GM08714 (cell line): ENCODE results near the gene TAF8.

Experiments used
- H3K4me3 ChIP-seq: fragments of 200-500 bp; sonication (Bioruptor generic); 2 replicates; pipeline ENCODE4 v1.5.1; 2014; ENCODE audit warnings: mild to moderate bottlenecking, low read length, inconsistent platforms
- ZNF274 ChIP-seq: IDR thresholded peaks from 2 replicates; pipeline ENCODE4 v1.6.1; 2012; ENCODE audit warnings: mild to moderate bottlenecking, low read depth, low read length

Gene TAF8

DNA sequence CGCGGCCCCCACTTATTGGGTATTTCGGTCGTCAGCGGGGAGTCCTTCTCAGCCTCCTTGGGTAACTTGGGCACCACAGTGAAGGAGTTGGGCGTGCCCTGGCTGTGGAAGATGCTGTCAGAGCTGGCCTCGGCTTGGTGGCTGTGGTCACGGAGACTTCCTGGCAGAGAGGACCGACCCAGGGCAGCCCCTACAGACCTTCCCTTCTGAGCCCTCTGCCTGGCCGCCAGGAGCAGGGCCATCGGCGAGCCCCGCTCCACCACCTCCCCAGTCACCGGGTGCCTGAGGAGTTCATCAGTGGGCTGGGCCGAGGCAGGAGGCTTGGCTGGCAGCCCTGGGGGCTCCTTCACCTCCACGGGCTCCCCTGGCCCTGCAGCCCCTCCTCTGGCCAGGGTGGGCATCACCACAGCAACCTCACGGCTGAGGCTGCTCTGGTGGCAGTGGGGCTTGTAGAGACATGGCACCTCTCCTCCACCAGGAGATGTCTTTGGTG lies 54.9 kb downstream of the TAF8 start:
- no peak for TF ChIP-seq ZNF274
- no peak overlapping the region for H3K4me3 ChIP-seq

DNA sequence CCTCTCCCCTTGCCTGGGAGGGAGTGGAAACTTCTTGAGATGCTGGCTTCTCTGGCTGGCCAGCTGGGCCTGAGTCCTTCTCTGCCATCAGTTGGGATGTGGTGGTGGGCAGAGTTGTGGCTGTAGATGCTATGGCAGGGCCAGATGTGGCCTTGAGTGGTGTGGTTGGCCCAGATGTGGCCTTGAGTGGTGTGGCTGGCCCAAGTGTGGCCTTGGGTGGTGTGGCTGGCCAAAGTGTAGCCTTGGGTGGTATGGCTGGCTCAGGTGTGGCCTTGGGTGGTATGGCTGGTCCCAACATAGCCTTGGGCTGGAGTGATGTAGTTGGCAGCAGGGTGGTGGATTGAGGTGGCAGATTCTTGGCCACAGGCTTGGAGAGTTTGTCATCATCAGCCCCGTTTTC lies 55.4 kb downstream of the TAF8 start:
- TF ChIP-seq ZNF274 = no peak
- no peak overlapping the region for H3K4me3 ChIP-seq

DNA sequence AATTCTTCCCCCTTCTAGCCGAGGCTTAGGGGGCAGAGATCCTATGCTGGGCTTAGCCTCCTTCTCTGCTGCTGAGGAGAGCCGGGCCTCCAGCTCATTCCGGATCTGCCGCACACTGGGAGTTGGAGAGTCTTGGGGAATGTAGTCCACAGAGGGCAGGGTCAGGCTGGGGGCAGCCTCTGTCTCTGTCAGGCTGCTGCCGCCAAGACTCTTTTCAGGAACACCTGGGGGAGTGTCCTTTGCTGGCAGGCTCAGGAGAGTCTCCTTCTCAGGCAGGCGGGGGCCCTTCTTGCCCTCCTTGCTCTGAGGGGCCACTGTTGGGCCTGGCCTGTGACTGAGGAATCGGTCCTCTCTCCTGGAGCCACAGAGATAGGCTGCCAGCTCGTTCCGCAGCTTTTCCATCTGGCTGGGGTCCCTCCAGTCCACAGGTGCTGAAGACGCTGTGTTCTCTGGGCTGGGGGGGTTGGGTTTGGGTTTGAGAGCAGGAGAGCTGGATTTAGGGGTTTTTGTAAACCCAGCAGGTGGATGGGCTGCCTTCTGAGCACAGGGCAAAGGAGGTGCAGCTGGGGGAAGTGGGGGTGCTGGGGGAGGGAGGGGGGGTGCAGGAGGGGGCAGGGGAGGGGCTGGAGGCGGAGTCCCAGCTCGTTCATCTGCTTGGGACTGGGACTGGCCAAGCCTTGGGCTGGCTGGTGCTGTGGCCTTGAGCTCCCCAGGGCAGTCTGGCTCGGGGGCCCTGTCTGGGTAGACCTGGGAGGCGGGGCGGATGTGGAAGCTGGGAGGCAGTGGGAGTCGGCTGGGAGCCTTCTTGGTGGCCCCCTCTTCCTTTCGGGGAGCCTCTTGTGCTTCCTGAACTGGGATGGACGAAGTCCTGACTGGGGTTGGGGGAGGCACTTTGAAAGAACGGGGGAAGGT lies 56.0 kb downstream of the TAF8 start:
- TF ChIP-seq ZNF274 = no peak

DNA sequence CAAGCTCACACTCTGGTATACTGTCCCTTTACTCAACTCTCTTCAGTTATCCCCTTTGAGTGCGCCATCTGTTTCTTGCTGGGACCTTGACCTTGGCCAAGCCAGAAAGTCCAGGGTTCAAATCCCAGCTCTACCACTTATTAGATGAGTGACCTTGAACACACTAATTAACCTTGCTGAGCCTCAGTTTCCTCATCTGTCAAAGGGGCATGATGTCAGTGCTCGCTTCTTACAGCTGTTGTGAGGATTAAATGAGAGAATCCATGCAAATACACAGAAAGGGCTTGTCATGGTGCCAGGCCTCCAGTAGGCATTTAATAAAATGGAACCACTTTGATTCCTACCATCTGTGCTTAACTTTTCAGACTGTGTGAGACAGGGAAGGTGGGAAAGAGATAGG lies 57.7 kb downstream of the TAF8 start:
- TF ChIP-seq ZNF274 = no peak
- no peak overlapping the region for H3K4me3 ChIP-seq

More for the DNA sequence above, 56.0 kb downstream of the TAF8 start:
- no peak overlapping the region for H3K4me3 ChIP-seq

DNA sequence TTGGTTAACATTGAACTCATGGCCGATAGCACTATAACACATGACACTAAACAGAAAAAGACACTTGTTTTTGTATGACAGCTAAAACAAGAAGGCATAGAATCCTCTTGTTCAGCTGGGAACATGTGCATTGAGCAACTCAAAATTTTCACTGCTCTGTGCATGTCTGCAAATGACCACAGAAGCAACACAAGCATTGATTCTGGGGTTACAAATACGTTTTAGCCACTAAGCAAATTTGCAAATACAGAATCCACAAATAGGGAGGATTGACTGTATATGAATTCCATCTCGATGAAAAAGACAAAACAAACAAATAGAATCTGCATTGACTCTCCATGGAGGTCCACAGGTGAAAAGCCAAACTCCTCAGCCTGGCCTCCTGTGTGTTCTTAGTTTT lies 60.4 kb downstream of the TAF8 start:
- H3K4me3 ChIP-seq = no peak overlapping the region
- TF ChIP-seq ZNF274 = no peak

DNA sequence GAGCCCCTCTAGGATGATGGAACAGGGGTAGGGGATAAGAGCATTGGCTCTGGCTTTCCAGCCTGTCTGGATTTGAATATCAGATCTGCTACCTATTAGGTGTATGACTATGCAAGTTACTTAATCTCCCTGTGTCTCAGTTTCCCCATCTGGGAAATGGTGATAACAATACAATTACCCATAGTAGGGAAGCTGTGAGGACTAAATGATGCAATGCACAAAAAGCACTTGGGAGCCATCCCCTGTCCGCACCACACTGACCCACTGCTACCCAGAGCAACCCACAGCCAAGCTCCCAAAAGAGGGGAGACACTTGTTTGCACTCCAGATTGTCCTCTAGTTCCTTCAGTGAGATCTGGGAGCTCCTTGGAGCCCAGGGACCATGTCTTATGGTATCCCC lies 62.0 kb downstream of the TAF8 start:
- H3K4me3 ChIP-seq = no peak overlapping the region
- no peak for TF ChIP-seq ZNF274

DNA sequence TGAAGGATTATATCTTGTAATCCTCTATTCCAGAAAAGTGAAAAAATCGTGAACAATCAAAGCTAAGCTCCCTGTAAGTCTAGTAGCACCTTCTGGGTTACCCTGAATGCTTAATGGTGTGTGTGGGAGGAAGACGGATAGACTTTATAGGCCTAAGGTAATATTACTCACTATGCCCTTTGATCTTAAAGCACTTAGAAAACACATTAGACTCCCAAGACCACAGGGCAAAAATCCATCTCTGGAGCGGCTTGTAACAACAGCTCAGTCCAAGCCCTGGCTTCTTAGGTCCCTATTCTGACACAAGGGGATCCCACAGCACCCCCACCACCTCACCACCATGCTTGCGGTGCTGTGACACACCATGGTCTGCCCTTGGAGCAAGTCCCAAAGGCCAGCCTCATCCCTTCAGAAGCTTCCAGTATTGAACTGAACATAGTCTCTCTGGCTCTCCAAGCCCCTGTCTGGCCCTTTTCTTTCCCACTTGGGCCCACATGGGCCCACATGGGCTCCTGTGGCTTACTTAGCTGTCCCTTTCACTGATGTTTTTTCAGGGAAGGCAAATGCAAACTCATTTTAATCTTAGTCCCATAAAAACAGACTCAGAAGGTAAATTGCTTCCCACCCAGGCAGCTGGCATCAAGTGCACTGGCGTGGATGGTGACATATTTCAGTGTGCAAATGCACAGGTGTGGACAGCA lies 63.8 kb downstream of the TAF8 start:
- no peak overlapping the region for H3K4me3 ChIP-seq
- TF ChIP-seq ZNF274 = no peak

DNA sequence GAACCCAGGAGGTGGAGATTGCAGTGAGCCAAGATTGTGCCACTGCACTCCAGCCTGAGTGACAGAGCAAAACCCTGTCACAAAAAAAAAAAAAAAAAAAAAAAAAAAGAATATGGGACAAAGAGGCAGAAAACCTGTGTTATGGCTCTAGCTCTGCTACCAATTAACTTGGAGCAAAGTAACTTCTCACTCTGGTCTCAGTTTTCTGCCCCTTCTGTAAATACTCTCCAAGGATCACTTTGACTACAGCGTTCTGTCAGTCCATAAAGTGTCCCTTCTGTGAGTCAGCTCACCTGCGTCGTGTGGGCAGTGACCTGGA lies 67.5 kb downstream of the TAF8 start:
- no peak for TF ChIP-seq ZNF274
- H3K4me3 ChIP-seq = no peak overlapping the region

DNA sequence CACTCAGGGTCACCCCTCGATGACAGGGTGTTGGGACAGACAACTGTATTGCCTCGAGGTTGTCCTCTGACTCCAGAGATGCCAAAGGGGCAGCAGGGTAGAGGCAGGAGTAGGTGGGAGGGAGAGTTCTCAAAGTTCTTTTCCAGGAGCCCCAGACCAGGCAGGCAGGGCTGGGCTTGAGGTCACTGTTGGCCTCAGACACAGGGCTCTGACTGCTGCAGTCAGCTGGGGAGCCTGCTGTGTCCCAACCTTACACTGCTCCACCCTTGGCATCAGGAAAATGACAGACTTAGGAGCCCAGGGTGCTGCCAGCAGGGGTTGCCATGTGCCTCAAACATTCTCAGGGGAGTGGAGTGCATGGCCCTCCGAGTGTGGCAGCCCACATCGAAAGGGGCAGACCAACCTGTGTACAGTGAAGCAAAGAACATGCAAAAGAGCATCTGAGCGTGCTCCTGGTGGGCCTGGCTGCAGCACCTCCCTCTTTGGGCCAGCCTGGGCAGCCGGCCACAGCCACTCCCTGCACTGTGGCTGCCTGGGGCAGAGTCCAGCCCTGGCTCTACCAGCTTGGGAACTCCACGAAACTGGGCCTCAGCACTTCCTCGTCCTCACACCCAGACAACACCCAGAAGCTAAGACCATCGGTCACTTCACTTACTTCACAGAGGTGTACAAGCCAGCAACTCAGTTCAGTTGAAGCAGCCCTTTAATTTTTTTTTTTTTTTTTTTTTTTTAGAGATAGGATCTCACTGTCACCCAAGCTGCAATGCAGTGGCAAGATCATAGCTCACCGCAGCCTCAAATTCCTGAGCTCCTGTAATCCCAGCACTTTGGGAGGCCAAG lies 68.1 kb downstream of the TAF8 start:
- TF ChIP-seq ZNF274 = no peak
- no peak overlapping the region for H3K4me3 ChIP-seq

DNA sequence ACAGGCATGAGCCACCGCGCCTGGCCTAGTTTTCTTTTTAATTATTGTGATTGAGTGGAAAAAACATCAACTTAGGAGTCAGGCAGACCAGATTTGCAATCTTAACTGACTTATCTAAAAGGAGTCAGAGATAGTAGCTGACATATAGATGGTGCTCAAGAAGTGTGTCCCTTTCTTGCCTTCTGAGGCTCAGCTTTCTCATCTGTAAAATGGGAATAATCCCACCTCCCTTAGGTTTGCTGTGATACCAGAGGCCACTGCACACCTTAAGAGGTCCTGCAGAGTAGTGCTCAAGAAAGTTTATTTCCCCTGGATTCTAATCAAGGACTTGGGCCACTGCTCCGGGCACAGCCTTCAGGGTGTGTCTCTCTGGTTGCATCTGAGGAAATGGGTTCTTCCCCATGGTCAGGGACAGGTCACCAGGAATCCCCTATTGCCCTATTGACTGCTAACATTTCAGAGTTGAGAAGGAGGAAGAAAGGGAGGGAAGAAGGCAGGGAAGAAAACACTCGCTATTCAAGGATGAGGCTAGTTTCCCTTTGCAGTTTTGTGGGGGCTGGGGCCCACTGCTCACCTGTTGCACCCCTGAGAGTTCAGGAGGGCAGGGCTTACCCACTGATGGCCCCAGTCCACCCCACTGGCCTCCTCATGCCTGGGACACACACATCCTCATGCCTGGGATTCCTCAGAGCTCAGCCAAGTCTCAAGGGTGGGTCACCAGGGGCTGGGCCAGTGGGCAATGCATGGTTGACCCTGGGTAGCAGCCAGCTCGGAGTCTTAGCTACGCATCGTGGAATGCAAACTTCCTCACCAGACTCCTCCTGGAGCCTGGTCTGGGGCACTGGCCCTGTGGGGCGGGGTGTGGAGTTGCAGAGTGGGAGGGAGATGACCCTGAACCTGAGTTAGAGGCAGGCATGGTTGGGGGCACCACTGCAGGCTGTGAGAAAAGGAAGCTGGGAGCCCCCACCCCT lies 70.9 kb downstream of the TAF8 start:
- no peak overlapping the region for H3K4me3 ChIP-seq
- TF ChIP-seq ZNF274 = no peak

DNA sequence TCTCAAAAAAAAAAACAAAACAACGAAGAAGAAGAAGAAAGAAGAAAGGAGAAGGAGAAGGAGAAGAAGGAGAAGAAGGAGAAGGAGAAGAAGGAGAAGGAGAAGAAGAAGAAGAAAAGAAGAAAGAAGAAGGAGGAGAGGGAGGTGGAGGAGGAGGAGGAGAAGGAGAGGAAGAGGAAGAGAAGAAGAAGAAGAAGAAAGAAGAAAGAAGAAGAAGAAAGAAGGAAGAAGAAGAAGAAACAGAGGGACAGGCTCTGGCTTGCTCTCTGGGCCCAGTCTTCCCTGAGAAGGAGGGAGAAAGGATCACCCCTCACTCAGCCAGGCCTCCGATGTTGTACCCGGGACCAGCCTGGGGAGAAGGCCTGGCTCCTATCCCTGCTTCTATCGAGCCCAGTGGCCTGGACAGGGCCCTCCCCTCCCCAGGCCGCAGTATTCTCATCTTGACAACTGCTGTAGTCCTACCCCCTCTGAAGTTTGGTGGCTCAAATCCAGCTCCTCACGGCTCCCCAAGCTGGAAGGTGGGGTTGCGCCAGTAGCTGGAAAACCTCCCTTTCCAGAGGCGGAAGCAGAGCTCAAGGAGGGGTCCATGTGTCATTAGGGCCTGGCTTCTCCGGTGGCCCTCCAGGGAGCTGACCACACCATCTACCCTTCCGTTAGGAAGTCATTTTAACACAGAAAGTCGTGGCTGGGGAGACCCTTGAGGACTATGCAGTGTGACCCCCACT lies 73.2 kb downstream of the TAF8 start:
- H3K4me3 ChIP-seq = no peak overlapping the region
- no peak for TF ChIP-seq ZNF274

DNA sequence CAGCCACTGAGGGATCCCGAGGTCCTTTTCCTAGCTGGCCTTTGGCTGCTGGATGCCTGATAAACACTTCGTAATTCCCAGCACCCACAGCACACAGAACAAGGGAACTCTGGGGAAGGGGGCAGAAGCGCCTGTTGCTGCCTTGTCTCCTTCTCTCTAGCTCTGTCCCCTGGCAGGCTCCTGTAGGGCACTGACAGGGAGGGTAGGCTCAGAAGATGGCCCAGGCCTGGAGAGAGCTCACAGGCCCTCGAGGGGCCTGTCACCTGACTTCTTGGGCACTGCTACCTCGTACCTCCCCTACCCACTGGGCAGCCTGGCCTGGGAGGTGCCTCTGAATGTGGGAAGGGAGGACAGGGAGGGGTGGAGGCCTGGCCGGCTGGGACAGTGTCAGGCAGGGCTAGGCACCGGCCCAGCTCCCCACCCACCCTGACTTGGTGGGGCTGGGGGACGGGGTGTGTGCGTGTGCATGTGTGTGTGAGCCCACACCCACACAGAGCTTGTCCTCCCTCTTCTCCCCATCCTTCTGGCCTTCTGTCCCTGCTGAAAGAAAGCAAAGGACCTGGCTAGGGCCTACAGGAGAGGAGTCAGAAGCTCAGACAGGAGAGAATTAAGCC lies 74.0 kb downstream of the TAF8 start:
- no peak for TF ChIP-seq ZNF274
- H3K4me3 ChIP-seq = no peak overlapping the region
